ENCODE results near the gene HDHD5. TPM values are rescaled to one million over a fixed set of nuclear protein-coding genes. Genes with fewer than 3 reads are reported as not detected.

Gene HDHD5
- polyA plus RNA-seq, 1 donor from 2014 or later, result 91.3 TPM

DNA sequence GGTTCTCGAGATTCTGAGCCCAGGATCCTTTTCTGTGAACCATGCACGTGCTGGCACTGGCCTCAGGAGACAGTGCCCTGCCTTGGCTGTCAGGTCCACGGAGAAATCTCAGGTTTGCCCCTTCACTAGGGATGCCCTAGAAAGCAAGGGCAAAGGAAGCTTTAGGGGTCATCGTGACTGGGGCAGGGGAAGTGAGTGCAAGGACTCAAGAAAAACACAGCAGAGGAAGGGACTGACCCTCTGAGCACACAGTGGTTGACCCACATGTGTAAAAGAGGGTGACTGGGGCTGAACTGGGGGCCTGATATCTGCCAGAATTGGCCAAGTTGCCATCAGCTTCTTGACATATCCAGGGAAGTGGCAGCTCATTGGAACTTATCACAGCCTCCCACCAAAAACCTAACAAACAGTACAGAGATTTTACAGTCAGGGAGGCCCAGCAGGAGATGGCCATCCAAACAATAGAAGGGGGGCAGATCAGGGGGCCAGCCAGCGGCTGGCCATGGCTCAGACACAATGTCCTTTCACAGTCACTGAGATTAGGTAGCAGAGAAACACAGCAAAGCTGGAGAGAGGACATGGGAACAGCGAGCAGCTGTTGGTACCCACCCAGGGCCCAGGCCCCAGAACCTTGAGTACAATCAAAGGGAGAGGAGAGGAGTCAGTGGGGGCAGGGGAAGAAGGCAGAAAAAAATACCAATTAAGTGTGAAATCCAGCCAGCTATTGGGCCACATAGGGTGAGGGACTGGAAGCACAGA lies 42.3 kb downstream of the HDHD5 start:
- Histone ChIP-seq H3F3A (ENCODE audit: insufficient read depth, low read length, poor library complexity, severe bottlenecking) (no peaks in the 10 kb centered on the region), H4K20me1 (ENCODE audit: insufficient read depth) (no peaks in the 10 kb centered on the region), H3K9ac (ENCODE audit: low read length) (no peak overlapping the region), H3K79me2 (replicated peaks; ENCODE audit: insufficient read depth, low read length) (peaks cover 7% of the 10 kb centered on the region), H3K4me3 (ENCODE audit: low read length) (peak overlapping the region; percentile 76), H3K4me2 (ENCODE audit: low read length) (no peak overlapping the region), H3K27ac (ENCODE audit: low read length) (no peak overlapping the region), H2AFZ (ENCODE audit: low read depth, low read length) (no peak overlapping the region), H3K9me3 (ENCODE audit: low read length) (no peaks in the 10 kb centered on the region), H3K9me2 (ENCODE audit: insufficient read depth, low read length) (no peaks in the 10 kb centered on the region), H3K27me3 (ENCODE audit: insufficient read depth, low read depth, low read length) (no peaks in the 10 kb centered on the region), H3K36me3 (ENCODE audit: insufficient read depth, low read length) (no peaks in the 10 kb centered on the region)
- no peak for TF ChIP-seq POLR2AphosphoS5 (IDR thresholded peaks at IDR 0.05)
- TF ChIP-seq, protein P1, sequence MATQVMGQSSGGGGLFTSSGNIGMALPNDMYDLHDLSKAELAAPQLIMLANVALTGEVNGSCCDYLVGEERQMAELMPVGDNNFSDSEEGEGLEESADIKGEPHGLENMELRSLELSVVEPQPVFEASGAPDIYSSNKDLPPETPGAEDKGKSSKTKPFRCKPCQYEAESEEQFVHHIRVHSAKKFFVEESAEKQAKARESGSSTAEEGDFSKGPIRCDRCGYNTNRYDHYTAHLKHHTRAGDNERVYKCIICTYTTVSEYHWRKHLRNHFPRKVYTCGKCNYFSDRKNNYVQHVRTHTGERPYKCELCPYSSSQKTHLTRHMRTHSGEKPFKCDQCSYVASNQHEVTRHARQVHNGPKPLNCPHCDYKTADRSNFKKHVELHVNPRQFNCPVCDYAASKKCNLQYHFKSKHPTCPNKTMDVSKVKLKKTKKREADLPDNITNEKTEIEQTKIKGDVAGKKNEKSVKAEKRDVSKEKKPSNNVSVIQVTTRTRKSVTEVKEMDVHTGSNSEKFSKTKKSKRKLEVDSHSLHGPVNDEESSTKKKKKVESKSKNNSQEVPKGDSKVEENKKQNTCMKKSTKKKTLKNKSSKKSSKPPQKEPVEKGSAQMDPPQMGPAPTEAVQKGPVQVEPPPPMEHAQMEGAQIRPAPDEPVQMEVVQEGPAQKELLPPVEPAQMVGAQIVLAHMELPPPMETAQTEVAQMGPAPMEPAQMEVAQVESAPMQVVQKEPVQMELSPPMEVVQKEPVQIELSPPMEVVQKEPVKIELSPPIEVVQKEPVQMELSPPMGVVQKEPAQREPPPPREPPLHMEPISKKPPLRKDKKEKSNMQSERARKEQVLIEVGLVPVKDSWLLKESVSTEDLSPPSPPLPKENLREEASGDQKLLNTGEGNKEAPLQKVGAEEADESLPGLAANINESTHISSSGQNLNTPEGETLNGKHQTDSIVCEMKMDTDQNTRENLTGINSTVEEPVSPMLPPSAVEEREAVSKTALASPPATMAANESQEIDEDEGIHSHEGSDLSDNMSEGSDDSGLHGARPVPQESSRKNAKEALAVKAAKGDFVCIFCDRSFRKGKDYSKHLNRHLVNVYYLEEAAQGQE (IDR thresholded peaks at IDR 0.05; ENCODE audit: borderline replicate concordance), result no peak
- TF ChIP-seq SMC3 (conservative IDR thresholded peaks at IDR 0.05; ENCODE audit: poor library complexity), result no peak
- TF ChIP-seq, protein P2, sequence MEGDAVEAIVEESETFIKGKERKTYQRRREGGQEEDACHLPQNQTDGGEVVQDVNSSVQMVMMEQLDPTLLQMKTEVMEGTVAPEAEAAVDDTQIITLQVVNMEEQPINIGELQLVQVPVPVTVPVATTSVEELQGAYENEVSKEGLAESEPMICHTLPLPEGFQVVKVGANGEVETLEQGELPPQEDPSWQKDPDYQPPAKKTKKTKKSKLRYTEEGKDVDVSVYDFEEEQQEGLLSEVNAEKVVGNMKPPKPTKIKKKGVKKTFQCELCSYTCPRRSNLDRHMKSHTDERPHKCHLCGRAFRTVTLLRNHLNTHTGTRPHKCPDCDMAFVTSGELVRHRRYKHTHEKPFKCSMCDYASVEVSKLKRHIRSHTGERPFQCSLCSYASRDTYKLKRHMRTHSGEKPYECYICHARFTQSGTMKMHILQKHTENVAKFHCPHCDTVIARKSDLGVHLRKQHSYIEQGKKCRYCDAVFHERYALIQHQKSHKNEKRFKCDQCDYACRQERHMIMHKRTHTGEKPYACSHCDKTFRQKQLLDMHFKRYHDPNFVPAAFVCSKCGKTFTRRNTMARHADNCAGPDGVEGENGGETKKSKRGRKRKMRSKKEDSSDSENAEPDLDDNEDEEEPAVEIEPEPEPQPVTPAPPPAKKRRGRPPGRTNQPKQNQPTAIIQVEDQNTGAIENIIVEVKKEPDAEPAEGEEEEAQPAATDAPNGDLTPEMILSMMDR (IDR thresholded peaks at IDR 0.05; ENCODE audit: poor library complexity, severe bottlenecking), result no peak
- no peak for TF ChIP-seq RAD21 (conservative IDR thresholded peaks at IDR 0.05)
- no peak for TF ChIP-seq EZH2 (IDR thresholded peaks at IDR 0.05; ENCODE audit: borderline replicate concordance, insufficient read depth, low read length, poor library complexity, severe bottlenecking)
- TF ChIP-seq TAF1 (IDR thresholded peaks at IDR 0.05; ENCODE audit: low read depth), result no peak
- no peak for TF ChIP-seq EP300 (conservative IDR thresholded peaks at IDR 0.05; ENCODE audit: poor library complexity, severe bottlenecking)
- no peak for TF ChIP-seq MXI1 (conservative IDR thresholded peaks at IDR 0.05; ENCODE audit: poor library complexity, severe bottlenecking)

DNA sequence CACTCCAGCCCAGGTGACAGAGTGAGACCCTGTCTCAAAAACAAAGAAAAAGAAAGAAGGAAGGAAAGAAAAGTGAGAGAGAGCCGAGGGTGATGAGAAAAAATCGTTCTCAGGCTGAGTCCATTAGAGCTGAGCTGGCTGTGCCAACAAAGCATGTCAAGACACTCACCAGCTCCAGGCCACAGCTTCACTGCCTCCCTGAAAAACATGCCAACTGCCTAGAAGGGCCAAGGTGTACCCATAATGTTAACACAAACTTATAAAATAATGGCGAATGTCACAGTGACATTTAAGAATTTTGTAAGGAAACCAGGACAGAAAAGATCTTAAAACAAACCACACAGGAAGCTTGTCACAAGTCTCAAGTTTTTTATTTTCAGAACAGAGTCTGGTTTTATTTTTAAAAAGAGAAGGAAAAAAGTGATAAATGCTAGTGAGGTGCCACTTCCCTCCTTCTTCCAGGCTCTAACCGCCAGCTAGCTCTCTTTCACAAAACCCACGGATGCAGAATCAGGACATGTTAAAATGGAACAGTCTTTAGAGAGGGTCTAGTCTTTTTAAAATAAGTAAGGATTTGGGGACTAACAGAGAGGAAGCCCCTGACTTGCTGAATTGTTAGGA lies 43.0 kb downstream of the HDHD5 start:
- TF ChIP-seq EP300 (conservative IDR thresholded peaks at IDR 0.05; ENCODE audit: poor library complexity, severe bottlenecking) (no peak), RAD21 (conservative IDR thresholded peaks at IDR 0.05) (no peak), SMC3 (conservative IDR thresholded peaks at IDR 0.05; ENCODE audit: poor library complexity) (no peak), MXI1 (conservative IDR thresholded peaks at IDR 0.05; ENCODE audit: poor library complexity, severe bottlenecking) (no peak), TAF1 (IDR thresholded peaks at IDR 0.05; ENCODE audit: low read depth) (no peak), POLR2AphosphoS5 (IDR thresholded peaks at IDR 0.05) (no peak), EZH2 (IDR thresholded peaks at IDR 0.05; ENCODE audit: borderline replicate concordance, insufficient read depth, low read length, poor library complexity, severe bottlenecking) (no peak)
- TF ChIP-seq, protein P1 (IDR thresholded peaks at IDR 0.05; ENCODE audit: borderline replicate concordance), result no peak
- TF ChIP-seq, protein P2 (IDR thresholded peaks at IDR 0.05; ENCODE audit: poor library complexity, severe bottlenecking), result no peak
- Histone ChIP-seq H3K4me2 (ENCODE audit: low read length) (no peak overlapping the region), H3K27ac (ENCODE audit: low read length) (no peak overlapping the region), H4K20me1 (ENCODE audit: insufficient read depth) (no peaks in the 10 kb centered on the region), H2AFZ (ENCODE audit: low read depth, low read length) (no peak overlapping the region), H3K9me3 (ENCODE audit: low read length) (no peaks in the 10 kb centered on the region), H3K36me3 (ENCODE audit: insufficient read depth, low read length) (no peaks in the 10 kb centered on the region), H3K9ac (ENCODE audit: low read length) (no peak overlapping the region), H3K27me3 (ENCODE audit: insufficient read depth, low read depth, low read length) (no peaks in the 10 kb centered on the region), H3F3A (ENCODE audit: insufficient read depth, low read length, poor library complexity, severe bottlenecking) (no peaks in the 10 kb centered on the region), H3K4me3 (ENCODE audit: low read length) (peak overlapping the region; percentile 76), H3K9me2 (ENCODE audit: insufficient read depth, low read length) (no peaks in the 10 kb centered on the region), H3K79me2 (replicated peaks; ENCODE audit: insufficient read depth, low read length) (peaks cover 7% of the 10 kb centered on the region)

Data from neural cell (in vitro differentiated cells).